GM21360 (cell line): ENCODE measurements around the gene SLK.

Experiments used
- ATAC-seq: cut with Tn5 transposase; IDR thresholded peaks from one replicate; pipeline ENCODE4 v1.9.1; 2021; ENCODE audit warnings: mild to moderate bottlenecking, moderate library complexity; ENCODE audit not compliant: unreplicated experiment

Gene SLK

DNA sequence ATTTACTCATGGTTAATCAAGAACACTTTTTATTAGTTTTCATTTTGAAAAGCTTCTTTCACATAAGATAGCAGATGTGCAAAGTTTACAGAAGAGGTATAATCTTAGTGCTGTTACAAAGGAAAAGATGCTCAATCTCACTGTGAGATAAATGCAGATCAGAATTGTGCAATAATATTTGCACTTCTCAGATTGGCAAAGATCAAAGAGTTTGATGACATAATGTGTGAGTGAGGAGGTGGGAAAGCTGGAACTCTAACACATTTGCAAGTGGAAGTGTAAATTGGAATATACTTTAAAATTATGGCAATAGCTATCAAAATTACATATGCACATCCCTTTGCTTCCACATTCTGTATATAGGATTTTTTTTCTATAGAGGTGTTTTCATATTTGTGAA is 27.4 kb upstream of the SLK start:
- ATAC-seq = no peak

DNA sequence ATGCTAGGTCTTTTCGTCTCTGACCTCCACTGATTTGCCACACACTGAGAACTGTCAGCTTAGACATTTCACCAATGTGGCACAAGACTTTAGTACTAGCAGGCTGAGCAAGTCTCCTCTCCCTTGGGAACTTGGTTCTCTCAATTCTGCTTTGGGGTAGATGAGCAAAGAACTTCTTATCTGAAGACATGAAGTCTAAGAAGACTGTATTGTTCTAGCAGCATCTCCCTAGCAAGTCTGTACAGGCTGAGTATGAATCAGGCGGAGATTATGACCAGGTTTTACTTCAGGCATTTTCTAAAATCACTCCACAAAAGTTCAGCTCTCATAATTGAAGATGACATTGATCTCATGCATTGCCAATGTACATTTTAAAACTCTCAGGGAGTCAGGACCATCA is 25.1 kb upstream of the SLK start:
- no peak for ATAC-seq

DNA sequence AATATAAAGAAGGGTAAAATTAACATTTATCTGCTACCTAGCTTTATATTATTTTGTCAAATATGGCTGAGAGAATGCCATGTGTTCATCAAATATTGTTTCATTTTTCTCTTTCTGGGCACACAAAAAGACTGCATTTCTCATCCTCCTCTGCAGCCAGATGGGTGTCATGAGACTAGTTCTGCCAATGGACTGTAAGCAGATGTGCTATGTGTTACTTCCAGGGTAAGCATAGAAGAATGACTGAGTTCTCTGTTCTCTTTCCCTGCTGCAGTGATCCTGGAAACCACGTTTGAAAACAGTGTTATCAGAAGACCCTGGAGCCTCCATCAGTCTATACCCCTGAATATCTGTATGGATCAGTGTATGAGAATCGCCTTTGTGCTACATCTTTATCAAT is 24.1 kb upstream of the SLK start:
- ATAC-seq = no peak

DNA sequence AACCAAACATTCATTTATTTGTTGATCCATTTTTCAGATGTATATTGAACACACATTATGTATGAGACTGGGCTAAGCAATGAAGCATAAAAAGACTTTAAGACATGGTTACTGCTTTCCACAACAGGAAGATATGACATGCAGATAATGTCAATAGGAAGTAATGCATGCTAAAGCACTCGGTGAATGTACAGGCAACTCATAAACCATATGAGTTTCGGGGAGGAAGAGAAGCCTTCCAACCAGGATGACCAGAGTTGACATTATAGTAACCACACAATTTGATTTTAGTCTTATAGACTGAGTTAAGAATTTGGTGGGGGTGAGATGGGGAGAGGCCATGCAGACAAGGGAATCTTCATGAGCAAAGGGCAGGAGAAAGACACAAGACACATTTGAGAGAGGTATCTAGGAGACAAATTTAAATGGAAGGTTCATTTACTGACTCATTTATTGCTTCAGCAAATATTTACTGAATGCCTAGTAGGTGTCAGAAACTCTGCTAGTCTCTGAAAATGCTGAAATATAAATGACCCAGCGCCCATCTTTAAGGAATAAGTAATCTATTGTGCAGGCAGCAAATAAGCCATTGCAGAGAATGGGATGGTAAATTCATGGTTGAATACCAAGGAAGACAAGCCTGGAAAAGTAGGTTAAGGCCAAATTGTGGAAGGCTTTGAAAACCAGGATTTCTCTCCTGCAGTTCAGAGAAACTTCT is 19.0 kb upstream of the SLK start:
- ATAC-seq = no peak

DNA sequence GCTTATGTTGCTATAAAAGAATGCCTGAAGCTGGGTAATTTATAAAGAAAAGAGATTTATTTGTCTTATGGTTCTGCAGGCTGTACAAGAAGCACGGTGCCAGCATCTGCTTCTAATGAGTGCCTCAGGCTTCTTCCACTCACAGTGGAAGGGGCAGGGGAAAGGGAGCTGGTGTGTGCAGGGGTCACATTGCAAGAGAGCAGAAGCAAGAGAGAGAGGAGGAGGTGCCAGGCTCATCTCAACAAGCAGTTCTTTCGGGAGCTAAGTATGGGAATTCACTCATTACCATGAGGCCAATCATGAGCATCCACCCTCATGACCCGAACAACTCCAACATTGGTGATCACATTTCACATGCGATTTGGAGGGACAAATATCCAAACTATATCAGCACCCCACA is 17.2 kb upstream of the SLK start:
- no peak for ATAC-seq

DNA sequence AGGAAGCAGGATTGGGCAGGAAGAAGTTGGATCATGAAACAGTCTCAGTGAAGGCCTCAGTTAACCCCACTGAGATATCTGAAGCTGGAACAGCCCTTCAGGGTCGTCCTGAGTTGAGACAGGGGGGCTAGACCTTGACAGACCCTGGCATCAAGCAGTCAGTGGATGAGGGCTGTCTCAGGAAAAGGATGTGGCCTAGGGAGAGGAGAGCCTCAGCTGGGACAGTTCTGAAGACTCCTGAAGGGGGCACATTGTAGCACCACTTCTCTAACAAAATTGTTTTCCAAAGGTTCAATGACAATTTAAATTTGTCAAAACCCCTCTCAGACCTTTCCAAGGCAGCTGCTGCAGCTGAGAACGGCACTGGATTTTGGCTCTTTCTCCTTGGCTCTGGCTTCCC is 15.8 kb upstream of the SLK start:
- no peak for ATAC-seq

DNA sequence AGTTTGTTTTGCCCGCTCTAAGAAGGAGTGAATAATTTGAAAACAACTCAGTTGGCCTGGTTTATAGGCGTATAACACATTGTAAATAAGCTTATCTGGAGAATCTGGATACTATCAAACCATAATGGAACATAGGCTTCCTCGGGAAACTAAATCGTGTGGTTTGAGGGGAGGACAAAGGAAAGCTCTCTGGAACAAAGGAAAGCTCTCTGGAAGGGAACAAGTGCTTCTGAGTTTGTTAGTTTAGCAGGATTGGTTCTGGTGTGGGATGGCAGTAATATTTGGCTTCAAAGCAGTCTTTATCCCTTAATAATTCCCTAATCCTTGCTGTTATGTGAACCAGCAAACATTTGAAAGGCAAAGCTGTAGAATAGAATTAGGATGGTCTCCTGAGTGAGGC is 15.0 kb upstream of the SLK start:
- ATAC-seq = no peak

DNA sequence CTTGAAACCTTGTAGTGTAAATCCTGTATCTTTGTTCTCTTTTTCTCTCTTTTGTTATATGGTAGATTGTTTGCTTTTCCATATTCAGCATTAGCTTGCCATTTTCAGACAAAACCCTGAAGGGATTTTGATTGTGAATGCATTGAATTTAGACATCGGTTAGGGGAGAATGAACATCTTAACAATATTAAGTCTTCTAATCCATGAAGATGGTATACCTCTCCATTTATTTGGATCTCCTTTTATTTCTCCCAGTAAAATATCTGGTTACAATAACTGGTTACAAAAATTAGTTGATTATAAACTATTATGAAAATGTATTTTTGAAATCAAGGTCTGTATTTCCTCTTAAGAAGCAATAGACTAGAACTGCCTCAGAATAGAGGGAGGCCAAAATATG is 12.4 kb upstream of the SLK start:
- ATAC-seq = no peak

DNA sequence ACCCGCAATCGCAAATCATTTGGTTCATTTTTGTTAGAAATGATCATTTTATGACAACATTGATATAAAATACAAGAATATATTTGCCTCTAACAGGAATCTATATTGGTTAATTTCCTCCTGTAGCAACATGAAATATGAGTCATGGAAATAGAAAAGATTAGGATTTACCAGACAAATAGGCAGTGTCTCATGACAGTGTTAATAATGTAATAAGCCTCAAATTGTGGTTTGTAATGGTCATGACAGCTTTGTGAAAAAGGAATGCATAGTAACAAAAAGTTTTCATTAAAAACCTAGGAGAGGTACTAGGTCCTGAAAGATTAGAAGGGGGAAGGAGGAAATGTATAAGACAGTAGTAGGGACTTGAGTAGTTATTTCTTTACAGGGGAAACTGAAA is 7.9 kb upstream of the SLK start:
- no peak for ATAC-seq

DNA sequence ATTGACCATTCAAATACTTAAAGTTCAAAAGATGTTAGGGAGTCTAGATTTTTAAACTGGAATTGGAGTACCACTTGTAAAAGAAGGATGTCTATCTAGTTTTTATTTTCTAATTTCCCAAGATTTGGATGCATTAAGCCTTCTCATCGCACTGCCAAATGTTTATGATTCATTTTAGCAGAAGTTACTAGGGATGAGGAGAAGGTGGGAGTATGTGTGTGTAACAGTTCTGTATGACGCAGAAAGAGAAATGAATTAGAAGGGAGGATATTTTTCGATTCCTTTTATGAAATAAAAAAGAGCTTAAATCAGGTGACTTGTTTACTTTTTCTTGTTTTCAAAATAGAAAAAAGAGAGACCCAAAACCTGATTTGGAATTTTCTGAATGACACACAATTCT is 6.8 kb upstream of the SLK start:
- no peak for ATAC-seq

DNA sequence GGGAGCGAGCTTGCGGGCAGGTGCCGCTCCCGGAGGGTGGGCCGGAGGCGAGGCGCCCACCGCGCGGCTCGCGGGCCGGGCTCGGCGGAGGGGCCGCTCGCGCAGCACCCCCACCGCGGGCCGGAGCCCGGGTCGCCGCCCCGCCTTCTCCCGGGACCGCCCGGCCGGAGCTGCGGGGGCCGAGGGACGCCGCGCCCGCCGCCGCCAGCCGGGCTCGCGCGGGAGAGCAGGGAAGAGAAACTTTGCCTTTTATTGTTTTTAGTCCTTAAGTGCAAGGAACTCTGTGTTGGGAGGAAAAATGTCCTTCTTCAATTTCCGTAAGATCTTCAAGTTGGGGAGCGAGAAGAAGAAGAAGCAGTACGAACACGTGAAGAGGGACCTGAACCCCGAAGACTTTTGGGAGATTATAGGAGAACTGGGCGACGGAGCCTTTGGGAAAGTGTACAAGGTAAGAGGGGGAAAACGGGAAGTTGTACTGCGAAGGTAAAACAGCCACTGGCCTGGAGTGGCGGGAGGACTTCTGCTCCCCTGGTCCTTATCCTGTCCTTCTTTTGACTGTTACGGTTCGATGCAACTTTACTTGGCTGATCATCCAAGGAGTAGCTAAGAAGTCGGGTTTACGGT is 620 bp downstream of the SLK start:
- peak; percentile 43 for ATAC-seq

DNA sequence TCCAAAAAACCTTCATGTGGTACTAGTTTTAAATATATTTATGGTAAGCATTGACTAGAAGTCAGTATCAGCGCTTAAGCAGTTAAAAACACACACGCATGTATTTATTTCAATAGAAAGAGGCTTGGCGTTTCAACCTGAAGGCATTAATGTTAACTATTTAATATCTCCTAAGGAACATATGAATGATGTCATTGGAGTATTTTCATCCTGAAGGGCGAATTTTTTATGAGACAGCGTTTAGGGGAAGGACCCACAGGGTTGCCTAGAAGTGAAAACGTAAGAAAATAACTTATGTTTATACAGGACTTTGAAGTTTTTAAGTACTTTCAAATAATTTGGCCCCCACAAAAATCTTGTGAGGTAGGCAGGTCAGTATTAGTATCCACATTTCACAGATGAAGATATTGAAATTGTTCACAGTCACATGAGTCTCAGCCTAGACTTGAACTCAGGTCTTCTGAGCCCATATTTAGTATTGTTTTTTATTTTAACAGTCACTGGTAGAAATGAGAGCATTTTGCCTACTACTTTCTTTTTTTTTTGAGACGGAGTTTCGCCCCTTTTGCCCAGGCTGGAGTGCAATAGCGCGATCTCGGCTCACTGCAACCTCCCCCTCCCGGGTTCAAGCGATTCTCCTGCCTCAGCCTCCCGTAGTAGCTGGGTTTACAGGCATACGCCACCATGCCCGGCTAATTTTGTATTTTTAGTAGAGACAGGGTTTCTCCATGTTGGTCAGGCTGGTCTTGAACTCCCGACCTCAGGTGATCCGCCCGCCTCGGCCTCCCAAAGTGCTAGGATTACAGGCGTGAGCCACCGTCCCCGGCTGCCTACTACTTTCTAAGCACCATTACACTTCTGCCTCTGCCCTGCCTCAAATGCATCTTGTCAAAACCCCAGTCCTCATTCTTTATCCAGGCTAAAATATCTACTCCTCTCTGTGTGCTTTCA is 1.8 kb downstream of the SLK start:
- ATAC-seq = no peak

DNA sequence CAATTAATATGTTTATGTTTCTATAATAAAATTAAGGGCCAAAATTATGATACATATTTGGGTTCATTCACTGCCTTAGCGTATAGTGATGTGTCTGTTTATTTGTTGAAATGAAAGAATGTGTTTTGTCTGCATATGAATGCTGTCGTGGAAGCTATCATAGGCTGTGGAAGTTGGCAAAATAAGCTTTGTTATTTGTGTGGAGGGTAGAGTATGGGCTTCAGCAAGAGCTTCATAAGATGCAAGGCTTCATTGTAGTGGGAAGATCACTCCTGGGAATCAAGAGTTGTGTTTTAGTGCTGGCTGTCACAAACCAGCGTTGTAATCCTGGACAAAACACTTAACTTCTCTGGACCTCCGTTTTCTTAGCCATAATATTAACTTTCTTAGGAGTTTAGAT is 2.5 kb downstream of the SLK start:
- ATAC-seq = no peak

DNA sequence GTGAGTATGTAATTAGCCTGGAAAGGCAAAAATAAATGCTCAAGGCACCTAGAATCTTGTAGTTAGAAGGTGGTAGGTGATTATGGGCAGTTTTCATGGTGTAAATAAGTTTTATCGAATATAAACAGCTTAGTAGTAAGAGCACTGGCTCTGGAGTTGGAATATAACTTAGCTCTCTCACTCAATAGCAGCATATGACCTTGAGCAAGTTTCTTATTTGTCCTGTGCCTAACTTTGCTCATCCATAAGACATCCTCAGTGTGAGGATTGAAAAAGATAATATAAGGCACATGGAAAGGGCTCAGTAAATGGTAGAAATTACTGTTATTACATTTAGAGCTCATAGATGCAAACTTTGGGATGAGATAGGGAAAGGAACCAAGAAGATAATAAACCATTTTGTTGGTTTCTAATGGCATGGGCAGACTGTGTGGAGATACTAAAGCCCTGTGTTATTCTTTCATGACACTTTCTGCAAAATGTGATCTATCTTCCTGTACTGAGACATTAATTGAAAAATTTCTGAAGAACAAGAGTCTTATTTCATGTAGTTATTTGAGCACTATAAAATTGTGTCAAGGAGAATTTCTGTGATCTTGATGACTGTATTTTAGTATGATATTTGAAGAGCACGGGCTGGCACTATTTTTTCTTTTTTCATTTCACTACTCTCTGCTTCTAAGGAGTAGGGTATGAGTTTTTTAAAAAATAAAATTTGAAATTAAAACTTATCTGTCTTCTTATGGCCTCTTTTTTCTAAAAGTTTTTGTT is 3.1 kb downstream of the SLK start:
- ATAC-seq = no peak

DNA sequence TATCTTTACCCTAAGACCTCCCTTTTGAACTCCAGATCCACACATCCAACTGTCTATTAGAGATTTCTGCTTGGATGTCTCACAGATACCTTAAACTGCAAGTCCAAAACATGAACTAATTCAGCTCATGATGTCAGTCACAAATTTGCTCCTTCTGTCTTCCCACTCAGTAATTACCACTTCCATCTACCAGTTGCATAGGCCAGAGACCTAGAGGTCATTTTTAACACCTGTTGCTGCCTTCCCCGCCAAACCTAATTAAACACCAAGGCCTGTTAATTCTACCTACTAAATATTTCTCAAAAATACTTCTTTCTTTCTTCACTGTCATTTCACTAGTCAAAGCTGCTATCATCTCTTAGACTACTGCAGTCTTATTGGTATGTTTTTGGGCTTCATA is 8.2 kb downstream of the SLK start:
- ATAC-seq = no peak

DNA sequence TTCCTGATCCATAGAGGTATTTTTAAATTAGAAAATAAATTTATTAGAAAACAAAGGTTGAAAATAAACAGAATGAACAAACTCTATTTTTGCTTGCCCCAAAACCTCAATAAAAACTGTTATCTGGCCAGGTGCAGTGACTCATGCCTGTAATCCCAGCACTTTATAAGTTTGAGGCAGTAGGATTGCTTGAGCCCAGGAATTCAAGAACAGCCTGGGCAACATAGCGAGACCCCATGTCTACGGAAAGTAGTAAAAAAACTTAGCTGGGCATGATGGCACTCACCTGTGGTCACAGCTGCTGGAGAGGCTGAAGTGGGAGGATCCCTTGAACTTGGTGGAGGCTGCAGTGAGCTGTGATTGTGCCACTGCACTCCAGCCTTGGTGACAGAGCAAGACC is 10.3 kb downstream of the SLK start:
- no peak for ATAC-seq

DNA sequence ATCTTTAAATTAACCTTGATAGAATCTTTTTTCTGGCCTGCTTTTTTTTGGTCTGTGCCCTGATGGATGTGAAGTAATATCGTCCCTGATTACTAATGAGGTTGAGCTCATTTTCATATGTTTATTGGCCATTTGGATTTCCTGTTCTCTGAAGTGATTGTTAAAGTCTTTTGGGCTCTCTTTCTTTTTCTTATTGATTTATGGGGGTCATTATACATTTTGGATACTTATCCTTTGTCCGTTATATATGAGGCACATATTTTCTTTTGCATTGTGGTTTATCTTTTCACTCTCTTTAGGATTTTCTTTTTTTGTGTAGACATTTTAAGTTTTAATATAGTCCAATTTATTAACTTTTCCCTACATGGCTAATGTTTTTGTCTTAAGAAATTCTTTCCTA is 12.6 kb downstream of the SLK start:
- ATAC-seq = no peak

DNA sequence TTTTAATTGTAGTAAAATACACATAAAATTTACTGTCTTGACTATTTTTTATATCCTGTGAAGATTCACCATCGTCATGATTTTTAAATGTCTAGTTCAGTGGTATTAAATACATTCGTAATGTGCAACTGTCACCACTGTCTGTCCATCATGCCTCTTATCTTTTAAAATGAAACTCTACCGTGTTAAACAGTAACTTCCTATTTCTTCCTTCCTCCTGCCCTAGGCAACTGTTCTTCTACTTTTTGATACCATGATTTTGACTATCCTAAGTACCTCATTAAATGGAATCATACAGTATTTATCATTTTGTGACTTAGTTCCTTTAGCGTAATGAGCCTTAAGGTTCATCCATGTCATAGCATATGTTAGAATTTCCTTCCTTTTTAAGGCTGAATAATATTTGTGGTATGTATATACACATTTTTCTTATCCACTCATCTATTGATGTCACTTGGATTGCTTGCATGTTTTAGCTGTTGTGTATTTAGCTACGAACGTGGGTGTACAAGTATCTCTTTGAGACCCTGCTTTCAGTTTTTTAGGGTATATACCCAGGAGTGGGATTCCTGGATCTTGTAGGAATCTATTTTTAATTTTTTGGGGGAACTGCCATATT is 13.5 kb downstream of the SLK start:
- no peak for ATAC-seq

DNA sequence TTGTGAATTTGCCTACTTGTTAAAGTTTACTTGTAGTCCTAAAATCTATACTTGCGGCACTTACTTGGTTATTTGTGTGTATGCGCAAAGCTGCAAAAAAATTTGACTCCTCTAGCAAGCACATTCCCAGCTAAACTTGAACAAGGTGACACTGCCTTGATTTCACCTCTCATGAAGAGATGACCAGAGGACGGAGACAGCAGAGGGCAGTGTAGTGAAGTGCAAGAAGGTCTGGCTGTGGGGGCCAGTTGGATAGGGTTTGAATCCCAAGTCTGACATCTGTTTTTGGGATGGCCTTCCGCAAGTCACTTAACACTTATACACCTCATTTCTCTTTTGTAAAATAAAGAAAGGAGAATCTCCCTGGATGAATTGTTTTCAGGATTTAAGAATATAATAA is 15.7 kb downstream of the SLK start:
- ATAC-seq = no peak

DNA sequence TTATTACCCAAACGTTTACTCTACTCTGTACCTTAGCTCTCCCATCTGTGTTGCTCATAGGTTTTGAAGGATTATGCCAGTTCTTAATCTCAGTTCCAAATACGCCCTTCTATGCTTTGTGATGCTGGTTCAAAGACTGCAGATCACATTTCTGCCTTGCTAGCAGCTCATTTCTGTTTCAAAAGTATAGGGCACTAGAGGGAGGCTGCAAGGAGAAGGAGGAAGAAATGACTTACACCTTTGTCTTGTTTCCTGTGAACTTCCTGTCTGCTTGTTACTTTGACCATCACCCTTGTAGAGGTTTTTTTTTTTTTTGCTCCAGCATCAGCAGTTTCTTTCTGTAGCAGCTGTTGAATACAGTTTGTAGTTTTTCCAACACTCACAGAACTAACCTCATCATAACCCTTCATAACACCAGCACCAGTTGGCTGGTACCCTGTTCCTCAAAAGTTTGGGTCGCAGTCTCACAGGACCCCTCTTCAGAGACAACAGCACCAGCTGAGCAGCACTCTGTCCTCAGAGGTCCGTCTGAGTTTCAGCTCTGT is 16.5 kb downstream of the SLK start:
- peak; percentile 80 for ATAC-seq
